ENCODE data around the gene RHCE.

- no peak for TF ChIP-seq CTCF (IDR thresholded peaks at IDR 0.05)
- TF ChIP-seq POLR2A (IDR thresholded peaks at IDR 0.05): no peak
These were observed 42.1 kb upstream of the RHCE start for GRCh38 chr1:25462732-25463131.
